IPS DF 4.7 (cell line): ENCODE data around the gene TNFAIP8.
"Not testable (repeated sequence)": the region's sequence is repeated elsewhere in the genome, so short reads cannot be mapped to it uniquely, and the experiment has no call there.

Experiments
- DNase-seq: peaks from one replicate; pipeline ENCODE4 v3.0.0-alpha.2; 2013; ENCODE audit warnings: low spot score; ENCODE audit errors: extremely low read depth

The TNFAIP8 gene

DNA sequence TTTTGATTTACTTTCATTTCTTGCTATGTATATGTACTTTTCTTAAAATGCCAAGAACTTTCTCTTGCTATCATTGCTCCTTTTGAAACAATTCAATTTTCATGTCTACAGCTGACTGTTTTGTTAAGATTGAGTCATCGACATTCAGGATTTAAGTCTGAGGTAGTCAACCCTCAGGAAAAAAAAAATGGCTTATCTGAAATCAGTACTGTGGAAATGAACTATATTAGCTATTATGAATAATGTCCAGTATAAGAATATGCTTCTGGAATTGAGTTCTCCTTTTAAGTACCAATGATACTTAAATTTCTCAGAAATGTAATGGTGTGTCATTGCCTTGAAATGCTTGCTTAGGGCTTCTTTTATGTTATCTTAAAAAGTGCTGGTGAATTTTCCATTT lies 37.9 kb downstream of the TNFAIP8 start:
- DNase-seq, result no peak

- DNase-seq, result no peak
Observed at GRCh38 chr5:119395080-119395836, 39.4 kb downstream of the TNFAIP8 start.

GRCh38 chr5:119396030-119396664 lies 40.3 kb downstream of the TNFAIP8 start:
- DNase-seq, result no peak

- no peak for DNase-seq
Observed at GRCh38 chr5:119397518-119398380, 41.9 kb downstream of the TNFAIP8 start.

DNA sequence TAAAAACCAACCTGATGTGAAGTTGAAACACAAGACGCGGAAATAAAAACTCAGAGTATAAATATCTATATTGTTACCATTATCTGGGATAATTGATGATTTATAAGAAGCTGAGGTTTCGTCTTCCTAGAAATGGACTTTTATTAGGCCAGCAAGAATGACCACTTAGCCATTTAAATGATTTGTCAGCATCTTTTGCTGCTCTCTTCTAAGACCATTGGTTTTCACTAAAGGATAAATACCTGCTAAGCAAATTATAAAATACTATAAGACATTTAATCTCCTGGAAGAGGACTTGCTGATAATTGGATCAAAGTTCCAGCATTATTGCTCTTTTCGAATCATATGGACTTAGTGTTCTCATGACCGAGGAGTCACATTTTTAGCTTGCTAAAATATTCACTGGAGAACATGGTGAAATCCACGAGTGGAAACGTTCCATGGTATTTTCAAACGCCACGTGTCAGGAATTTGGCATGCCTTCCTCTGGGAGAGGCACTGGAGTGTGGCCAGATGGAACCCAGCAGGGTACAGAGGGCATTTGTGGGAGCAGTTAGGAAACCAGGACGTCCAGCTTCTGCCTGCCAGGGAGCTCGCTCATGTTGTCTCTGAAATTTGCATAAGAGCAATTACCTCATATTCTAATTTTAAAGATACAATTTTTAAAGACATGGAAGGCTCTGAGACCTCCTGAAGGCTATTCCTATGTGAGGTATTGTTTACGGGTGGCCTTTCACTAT lies 43.1 kb downstream of the TNFAIP8 start:
- no peak for DNase-seq

DNA sequence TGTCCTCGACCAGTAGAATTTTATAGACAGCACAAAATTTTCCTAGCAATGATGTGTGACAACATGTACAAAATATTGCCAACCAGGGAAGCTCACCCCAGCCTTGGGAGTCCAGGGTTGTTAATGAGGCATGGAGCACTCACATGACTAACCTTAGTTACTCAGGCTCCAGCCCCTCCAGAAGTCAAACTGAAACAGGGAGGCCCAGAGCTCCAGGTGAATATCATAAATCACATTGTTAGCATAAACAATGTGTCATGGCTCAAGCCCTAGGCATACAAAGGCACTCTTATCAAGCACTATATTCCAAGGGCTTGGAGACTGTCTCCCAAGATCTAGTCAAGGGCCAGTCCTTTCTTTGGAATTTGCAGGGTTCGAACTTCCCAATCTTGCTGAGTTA lies 44.4 kb downstream of the TNFAIP8 start:
- DNase-seq, result no peak

- no peak for DNase-seq
Observed at GRCh38 chr5:119402081-119402480, 46.3 kb downstream of the TNFAIP8 start.

DNA sequence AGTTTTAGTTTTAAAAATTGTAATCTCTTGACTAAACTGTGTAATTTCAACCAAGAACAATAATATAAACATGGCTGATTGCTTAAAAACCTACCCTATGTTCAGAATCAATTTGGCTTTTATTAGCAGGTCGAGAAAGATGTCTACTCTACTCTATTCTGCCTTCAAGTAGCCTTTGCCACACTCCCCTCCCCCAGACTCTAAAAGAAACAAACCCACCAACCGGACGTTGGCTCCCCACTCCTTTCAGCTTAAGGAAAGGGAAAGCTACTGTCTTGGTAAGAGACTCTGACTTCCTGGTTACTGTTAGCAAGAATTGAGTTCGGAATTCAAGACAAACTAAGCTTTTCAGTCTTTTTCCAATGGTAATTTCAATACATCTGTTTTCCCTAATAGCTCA lies 46.7 kb downstream of the TNFAIP8 start:
- DNase-seq, result no peak

DNA sequence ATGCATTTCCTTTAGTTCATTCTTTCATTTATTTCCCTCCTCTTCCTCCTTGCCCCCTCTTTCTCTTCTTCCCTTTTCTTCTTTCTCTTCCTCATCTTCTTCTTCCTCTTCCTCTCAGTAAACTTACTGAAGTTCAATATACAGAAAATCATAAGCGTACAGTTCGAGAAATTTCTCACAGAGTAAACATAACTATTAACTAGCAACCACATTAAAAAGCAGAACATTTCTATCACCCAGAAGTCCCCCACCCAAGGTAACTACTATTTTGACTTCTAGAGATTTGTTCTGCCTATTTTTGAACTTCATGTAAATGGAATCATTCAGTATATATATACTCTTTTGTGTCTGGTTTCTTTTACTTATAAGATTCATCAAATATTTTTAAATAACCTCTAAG lies 48.2 kb downstream of the TNFAIP8 start:
- DNase-seq, result no peak

DNA sequence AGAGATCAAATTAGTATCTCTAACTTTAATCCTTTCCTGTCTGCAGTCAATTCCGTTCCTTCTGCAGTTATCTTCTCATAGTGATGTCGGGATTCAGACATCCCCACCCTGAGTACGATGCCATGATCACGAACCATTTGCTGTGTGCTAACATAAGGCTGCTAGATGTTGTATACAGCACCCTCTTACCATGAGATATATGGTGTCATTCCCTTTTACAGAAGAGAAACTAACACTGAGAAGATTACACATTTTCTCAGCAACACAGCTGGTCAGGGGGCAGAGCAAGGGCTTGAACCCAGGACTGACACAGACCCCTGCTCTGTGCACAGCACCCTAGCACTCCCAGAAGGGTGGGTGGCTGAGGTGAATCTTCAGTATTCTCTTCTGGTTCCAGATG lies 49.6 kb downstream of the TNFAIP8 start:
- DNase-seq, result no peak

DNA sequence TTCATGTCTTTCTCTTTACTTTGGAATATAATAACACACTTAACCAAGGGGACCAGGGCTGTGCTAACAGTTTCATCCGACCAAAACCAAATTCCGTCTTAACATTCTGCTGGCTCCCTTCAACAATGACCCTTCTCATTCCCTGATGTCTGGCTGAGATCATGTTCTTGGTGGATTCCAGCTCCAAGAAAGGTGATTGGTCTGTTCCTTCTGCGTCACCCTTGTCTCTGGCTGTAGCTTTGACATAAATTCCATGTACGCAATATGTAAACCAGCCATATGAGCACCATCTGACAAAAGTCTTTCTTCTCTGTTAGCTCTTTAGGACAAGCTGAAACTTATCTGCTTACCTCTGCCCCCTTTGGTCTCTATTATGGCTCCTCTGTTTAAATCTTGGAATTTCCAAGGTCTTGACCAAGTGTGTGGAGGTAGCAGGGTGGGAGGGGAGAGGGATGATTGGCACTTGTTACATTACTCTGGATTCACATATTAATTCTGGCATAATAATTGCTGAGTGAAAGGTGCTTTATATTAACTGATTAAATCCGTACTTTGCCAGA lies 50.8 kb downstream of the TNFAIP8 start:
- DNase-seq, result no peak

- no peak for DNase-seq
Observed at GRCh38 chr5:119409235-119409815, 53.5 kb downstream of the TNFAIP8 start.

GRCh38 chr5:119410448-119411159 lies 54.8 kb downstream of the TNFAIP8 start:
- DNase-seq, result no peak

DNA sequence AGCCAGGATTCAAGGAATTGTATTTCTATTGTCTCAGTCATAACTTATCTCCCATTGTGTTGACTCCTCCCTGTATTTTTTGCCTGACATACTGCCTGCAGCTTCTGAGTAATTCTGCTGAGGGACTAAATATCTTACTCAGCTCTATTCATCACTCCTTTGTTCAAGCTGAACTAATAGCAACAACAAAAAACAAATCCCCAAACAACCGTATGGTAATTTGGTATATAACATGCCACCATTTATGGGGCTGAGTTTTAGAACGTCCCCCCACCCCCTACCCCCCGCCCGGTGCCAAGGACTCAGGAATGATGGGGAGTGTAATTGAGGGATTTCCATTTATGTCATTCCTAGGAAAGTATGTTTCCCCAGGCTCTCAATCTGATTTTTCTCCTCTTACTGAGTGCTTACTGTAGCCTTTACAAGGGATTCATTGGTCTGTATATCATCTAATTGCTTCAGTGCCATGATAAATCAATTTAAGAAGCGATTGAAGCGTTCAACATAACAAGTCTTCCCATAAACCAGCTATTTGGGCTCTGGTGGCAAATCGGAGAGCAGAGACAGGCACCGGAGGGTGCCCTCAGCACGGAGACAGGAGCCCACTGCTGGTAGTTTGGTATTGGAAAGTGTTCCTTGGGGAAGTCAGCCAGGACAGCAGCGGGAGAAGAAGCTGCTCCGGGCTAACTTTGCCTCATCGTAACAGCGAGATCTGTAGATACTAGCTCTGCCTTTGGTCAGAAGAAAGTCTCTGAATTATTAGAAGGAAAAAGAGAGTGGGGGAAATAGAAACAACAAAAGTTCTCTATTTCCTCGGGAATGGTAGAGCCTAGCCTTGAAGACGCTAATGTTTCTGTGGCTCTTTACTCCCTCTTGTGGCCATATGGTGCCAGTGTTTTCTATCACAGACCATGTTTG lies 55.8 kb downstream of the TNFAIP8 start:
- DNase-seq, result peak; percentile 66

GRCh38 chr5:119412279-119413227 lies 56.7 kb downstream of the TNFAIP8 start:
- DNase-seq, result no peak

- not testable (repeated sequence) for DNase-seq
Observed at GRCh38 chr5:119414124-119414734, 58.4 kb downstream of the TNFAIP8 start.

DNA sequence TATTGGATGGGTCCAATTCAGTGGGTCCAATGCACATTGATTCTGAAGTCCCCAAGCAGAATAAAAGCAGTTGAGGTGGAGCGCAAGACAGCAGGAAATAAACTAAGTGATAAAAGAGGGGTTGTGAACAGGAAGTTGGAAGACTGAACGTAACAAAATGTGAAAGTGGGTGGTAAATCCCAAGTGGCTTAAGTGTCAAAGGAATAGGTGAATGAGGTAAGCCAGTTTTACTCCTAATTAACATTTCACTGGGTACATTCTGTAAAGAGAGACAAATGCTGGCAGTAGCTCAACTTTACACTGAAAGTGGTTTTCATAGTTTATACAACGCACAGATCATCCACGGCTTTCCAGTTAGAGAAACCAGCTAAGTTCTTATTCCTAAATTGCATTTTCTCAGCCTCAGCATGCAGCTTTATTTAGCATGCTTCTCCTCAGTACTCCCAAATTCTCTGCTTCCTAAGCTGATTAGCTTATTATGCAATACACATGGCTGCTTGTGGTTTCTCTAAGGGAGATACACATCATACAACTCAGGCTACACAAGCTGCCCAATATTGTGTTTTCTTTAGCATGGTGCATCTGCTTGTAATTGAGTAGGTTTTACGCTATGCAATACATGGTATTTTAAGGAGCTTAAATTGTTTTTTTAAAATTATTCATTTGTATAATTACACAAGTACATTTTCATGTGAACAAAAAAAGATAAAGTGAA lies 62.2 kb downstream of the TNFAIP8 start:
- DNase-seq, result no peak
